Activated CD8-positive, alpha-beta memory T cell treated with anti-CD3 and anti-CD28 coated beads, Interleukin-2, amount 50 U/mL, for 1 hour (primary cell): Measurements from ENCODE around the gene MATN1.
"Not testable (repeated sequence)": the region's sequence is repeated elsewhere in the genome, so short reads cannot be mapped to it uniquely, and the experiment has no call there.

Experiments
- DNase-seq: peaks from one replicate; pipeline ENCODE4 v3.0.0-alpha.2; 2020; ENCODE audit errors: extremely low read depth

MATN1 gene

DNA sequence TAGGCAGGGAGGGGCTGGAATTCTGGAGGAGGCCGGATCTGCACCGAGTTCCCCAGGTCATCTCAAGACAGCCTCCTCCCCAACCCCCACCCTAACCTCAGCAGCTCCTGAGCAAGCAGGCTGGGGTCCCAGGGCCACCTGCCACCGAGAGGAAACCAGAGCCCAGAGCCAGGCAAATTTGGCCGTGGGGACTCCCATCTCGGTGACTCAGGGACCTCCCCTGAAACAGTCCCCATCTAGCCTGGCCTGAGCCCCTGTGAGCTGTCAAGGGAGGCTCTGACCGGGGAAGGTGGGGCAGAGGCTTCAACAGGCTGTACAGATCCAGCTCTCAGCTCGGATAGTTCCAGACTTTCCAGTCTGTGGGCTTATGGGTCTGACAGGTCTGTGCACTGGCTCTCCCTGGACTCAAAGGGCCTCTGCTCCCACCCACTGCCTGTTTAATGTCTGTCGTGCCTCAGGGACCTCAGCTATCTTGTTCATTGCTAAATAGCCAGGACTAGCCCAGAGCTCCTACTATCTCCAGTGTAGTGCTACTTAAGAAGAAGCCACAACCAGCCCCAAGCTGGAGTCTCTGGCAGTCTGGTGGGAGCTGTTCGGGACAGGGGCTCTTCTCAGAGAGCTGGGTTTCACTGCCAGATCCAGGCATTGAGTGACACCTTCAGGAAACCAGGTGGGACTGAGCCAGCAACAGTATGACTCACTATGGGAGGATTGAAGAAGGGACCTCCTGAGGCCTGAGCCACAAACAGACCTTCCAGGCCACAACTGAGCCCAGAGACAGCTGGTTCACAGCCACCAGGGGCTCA is 25.6 kb downstream of the MATN1 start:
- DNase-seq, result no peak

DNA sequence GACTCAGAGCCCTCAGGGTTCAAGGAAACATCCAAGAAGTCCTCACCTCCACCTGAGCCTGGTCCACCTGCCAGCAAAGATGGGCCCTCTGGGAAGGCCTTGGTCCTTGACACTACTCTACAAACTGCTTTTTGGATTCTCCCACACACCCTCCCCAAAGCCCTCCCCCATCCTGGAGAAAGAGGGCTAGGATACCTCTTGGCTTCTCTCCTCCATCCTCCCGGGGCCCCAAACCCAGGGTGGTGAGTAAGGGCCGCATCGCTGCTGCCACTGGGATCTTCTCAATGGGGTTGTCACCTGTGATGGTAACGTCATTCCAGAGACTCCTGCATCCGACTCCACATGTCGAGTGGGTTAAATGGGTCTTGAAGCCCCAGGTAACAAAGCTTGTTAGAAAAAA is 26.6 kb downstream of the MATN1 start:
- no peak for DNase-seq

DNA sequence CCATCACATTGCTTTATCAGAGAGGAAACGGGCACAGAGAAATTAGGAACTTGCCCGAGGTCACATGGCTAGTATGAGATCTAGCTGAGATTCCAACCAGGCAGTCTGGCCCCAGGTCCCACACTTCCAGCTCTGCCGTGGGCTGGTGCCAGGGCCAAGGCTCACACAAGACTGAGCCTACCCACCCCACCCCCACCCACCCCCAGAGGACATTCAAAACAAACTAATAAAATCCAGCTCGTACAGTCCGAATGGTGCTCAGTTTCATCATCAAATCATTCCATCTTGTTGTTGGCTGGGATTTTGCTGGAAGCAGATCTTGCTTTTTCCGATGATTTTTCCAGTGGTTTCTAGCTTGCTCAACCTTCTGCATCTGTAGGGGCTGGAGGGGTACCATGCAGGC is 27.9 kb downstream of the MATN1 start:
- DNase-seq, result no peak

DNA sequence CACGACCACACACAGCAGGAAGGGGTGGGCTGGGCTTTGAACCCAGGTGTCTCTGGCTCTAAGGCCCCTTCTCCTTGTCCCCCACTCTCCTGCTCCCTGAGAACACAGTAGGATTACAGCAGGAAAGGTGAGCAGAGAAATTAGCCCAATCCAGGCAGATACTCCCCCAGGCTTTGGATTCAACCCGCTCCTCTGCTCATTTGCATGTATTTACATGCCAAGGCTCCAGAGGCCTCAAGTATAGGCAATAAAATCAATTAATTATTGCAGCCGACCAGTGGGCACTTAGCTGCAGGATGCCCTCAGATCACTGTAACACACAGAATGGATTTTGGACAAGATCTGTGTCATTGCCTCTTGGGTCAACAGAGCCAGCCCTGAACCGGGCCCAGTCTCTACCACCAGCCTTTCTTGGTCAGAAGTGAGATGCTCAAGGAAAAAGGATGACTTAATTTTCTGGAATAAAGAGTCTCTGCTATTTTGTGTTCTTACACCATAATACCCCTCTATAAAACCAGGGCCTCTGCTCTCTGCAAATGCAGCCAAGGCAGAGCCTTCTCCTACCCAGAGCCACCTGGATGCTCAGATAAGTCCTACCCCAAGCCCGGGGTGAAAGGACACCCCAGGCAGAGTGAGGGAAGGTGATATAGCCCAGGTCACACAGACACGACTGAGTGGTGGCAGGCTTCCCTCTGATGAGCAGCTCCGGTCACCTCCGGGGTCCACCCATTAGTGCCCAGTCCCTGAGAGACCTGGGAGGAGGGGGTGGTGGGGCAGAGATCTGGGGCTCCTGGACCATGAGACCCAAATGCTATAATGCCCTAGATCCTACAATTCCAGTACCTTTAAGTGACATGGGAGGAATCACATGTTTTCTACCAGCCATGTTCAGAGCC is 28.9 kb downstream of the MATN1 start:
- no peak for DNase-seq

DNA sequence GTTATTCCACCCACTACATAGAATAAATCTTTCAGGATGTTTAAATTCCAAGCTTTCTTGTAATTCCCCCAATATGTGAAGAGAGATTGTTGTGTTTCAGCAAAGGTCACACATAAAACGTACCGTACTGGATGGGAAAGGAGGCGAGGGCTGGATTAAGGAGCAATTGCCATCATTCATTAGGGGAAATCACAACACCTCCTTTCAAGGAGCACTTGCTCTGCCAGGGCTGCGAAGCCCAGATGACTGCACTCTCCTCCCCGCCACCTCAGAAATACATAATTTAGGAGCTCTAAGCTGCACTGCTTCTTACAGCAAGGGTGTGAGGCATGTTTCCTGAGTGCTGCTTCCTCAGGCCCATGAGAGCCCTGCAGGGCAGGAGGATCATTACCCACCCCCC is 29.6 kb downstream of the MATN1 start:
- no peak for DNase-seq

DNA sequence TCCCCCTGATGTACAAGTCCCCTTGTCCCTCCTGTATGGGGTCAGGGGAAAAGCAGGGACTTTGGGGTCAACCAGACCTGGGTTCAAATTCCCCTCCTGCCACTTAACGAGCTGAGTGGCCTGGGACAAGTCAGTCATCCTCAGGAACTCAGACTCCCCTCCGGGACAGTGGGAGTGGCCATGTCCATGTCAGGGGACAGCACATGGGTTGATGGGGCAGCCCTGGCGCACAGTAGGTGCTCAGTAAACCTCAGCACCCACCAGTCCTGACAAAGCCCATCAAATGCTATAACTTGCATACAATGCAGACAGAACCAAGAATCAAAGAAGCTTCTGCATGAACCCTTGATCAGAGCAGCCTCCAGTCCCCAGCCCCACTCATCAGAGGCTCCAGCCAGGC is 30.0 kb downstream of the MATN1 start:
- no peak for DNase-seq

DNA sequence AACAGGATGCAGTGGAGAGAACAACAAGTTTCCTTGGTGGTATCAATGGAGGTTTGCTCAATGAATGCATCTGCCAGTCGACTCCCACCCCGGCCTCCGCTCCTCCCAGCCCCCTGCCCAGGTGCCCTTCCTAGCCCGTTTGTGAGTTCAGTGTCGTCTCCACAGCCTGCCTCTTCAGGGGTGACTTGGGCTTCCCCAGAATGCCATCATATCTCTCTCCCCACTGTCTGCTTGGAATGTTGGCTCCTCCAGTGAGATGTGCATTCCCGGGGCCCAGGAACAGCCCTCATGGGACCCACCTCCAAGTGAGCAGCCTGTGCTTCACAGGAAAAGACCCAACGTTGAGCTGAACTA is 30.5 kb downstream of the MATN1 start:
- DNase-seq, result no peak

DNA sequence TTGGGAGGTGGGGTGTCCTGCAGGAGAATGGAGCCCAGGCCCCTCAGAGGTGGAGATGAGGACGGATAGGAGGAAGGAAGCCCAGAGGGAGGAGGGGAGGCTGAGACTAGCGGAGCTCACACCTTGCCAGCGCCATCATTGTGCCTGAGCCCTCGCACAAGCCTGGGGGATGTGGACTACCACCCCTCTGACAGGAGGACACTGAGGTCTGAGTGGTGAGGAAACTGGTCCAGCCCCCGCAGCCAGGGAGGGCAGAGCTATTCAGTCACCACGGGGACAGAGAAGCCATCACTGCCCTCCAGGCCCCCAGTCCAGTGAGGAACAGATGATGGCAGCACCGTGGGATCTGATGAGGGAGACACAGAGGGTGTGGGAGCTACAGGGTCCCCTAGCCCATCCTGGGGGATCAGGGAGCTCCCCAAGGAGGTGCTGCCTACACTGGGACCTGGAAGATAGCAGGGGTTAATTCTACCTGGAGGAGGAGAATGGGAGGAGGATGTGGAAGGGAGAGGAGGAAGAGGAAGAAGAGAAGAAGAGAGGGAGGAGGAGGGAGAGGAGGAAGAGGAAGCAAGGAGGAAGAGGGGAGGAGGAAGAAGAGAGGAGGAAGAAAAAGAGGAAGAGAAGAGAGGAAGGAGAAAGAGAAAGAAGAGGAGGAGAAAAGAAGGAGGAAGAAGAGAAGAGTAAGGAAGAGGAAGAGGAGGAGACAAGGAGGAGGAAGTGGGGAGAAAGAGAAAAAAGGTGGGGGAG is 31.0 kb downstream of the MATN1 start:
- DNase-seq, result no peak

DNA sequence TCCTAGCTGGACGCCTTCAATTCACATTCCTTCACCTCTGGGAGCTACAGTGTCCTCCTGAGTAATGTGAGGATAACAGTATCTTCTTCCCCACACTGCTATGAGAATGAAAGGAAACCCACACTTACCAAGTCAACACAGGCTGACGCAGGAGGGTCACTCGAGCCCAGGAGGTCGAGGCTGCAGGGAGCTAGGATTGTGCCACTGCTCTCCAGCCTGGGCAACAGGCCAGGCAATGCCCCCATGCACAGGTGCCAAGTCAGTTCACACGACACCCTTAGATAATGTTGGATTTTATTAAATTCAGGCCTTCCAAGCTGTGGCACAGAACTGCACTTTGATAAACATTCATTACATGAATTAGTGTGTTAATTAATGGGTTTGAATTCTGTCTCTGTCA is 31.9 kb downstream of the MATN1 start:
- no peak for DNase-seq

DNA sequence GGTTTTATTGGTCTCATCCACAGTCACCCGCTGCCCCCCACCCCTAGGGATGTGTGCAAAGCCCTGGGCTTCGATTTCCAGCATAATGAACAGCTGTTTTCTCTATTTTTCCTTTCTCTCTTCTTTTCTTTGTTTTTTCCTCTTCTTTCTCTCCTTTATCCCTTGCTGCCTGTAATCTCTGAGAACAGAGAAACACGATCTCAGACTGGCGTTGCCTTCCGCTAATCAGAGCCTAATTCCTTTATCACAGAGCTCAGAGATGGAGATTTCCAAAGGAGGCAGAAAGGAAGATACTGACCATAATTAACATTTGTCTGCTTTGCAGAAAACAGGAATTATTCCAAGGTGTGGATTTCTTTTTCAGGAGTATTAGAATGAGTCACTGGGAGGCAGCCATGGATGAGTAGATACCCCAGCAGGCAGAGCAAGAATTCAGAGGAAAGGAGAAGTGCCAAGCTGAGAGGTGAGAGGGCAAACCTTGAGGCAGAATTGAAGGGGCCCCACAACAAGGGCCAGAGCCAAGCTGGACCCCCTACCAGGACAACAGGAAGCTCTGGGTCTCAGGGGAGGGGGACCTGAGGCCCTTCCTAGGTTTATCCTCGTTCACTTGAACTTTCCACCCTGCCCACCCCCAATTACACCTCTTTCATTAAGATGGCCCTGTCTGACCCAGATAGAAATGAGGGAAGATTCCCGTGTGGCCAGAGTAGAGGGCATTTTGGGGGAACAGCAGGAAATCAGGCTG is 33.3 kb downstream of the MATN1 start:
- no peak for DNase-seq

DNA sequence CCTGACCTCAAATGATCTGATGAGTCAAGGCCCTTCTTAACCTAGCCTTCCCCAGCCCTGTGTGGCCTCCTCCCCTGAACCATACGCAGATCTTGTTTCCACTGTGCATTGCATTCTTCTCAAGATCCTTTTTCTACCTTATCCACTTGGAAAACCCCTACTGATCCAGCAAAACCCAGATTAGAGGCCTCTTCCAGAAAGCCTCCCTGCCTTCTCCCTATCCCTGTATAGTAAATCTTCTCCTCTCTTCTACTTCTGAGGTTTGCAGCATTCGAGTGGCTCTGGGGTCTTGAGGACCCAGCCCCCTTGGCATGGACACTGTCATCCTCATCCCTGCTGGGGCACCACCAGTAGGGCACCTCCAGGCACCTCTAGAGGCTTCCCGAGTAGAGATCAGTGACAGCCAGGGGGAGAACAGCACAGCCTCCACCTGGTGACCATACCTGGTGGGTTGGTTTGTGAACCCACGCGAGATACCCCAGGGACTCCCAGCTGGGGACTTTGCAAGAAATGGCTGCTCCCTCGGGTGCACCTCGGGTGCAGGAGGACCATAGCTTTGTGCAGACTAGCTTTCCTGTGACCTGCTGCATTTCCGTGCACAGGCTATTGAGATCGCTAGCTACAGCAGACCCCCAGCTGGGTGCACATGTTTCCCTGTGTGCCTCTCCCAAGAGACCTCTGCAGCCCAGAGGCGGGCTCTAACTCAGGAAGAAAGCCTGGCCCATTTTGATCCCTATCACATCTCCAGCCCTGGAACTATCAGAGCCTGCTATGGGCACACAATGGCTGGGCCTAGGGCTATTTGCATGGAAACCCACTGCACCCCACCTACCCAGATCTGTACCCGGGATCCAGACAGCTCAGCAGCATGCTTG is 34.2 kb downstream of the MATN1 start:
- DNase-seq, result no peak

DNA sequence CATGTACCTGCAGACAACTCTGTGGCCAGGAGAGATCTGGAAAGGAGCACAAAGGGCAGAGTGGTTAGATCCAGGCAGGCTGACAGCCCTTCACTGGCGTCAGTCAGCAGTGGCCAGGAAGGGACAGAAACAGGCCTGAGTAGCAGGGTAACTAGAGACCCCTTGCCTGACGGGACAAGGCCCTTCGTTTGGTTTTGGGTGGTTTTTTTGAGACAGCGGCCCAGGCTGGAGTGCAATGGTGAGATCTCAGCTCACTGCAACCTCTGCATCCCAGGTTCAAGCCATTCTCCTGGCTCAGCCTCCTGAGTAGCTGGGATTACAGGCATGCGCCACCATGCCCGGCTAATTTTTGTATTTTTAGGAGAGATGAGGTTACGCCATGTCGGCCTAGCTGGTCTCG is 34.9 kb downstream of the MATN1 start:
- DNase-seq, result not testable (repeated sequence)

DNA sequence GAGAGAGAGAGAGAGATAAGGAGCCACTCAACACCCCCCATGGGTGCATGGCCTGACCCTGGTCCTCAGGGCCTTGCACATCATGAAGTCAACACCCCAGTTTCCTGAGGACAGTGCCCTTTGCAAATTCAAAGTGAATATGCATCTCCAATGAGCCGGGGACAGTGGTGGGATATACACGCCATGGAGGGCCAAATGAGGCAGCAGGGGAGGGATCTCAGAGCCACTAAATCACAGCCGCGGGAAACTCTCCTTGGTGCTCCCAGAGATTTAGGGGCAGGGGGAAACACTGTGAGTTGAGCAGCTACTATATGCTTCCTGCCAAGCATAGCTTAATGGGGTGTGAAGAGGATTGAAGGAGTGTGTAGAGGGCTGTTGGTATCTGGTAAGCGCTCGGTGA is 35.5 kb downstream of the MATN1 start:
- no peak for DNase-seq

DNA sequence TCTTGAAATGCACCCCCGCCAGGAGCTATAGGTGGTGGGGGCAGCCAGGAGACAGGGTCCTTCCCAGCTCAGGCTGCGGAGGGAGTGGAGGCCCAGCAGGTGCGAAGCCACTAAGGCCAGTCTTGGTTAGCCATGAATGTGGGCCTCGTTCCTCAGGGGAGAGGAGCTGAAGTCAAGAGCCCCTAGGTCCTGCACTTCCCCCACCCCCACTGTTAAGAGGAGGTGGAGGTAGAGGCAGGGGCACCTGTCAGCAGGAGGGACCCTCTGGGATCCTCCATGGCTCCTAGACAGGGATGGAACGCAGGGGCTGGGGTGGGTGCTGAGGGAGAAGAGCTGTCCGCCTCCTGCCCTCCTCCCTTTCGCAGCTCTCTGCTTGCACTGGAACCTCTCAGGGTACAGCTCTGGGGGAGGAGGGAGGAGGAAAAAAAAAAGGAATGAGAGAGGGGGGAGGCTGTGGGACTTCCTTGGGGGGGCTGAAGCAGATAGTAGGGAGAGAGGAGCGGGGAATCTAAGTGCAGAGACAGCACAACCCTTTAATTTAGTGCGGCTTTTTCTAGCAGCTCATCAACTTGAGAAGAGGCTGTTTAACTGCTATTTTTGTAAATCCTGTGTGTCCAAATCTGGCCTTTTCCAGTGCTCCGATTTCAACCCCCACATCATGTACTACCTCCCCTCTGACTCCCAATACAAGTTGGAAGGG is 37.0 kb downstream of the MATN1 start:
- DNase-seq, result no peak

DNA sequence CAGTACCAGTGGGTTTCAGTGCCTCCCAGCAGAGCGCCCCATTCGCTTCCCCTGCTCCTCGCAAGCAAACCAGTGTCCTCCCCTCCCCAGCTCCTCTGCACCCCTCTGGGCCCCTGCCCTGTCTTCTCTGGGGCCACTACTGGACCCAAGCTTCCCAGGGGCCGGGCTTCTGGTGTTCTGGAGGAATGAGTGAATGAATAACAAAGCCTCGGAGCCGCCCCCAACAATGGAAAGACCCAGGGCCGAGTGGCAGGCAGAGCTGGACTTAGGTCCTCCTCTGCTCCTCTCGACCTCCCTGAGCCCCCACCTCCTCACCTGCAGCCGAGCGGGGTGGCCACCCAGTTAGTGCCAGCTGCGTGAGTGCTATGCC is 37.6 kb downstream of the MATN1 start:
- DNase-seq, result no peak

DNA sequence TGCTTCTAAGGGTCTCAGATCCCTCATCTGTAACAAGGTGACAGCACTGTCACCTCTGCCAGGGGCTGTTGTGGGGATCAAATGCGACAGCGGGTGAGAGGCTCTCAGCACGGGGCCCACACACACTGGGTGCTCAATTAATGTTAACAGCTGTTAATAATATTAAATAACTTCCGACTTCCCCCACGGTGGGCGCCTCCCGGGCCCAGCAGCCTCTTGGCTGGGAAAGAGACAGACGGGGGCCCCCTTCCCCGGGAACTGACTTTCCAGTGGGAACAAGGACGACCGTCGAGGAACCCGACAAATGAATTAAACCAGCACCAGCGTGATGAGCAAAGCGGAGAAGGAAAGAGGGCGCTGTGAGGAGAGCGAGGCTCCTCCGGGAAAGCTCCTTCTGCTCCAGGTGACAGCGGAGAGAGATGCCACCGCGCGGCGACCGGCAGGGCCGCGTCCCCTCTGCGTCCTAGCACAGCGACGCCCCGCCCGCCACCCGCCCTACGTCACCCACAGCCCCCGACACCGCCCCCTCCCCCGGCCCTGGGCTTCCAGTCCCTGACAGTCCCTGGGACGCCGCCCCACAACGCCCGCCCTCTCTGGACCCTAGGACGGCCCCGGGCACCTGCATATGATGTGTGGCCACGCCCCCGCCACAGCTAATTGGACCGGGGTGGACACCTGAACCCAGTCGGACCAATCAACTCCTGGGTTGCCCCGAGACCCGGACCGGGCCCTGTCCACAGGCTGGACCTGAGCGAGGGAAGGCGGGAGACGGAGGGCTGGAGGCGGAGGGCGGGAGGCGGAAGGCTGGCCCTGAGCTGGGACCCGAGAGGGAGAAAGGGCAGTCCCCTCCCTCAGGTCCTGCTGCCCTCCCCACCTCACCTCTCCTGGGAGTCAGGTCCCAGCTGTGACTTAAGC is 38.2 kb downstream of the MATN1 start:
- DNase-seq, result no peak

DNA sequence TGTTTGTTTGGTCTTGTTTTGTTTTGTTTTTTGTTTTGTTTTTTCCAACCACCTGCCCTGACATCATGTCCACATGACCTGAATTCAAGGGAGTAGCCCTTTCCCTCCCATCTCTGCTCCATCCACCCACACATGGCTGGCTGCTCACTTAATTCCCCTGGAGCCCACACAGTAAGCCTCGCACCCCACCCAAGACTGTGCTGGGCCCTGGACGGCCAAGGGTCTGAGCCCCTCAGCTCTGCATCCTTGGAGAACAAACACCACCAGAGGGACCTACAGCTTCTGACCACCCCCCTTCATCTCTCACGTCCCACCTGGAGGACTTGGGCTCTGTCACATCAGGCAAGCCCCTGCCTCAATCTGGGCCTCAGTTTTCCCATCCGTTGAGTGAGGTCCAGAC is 39.1 kb downstream of the MATN1 start:
- DNase-seq, result no peak

DNA sequence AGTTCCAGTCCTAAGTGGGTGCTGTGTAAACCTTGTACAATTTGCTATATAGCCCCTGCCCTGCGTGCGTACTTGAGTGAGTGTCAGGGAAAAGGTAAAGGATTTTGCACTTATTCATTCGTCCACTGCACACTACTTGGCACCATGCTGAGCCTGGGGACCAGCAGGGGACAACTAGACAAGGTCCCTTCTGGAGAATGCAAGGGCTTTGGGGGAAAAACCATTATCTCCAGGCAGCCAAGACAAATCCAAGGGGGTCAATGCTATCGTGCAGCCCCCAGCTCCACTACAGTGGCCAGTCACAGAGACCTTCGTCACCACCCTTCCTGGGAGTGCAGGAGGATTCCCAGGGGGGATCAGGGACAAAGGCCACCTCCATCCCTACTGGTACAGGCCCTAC is 39.7 kb downstream of the MATN1 start:
- DNase-seq, result no peak
